HG03442 (cell line): ENCODE data around the gene COPS7A.

Source experiments
- ATAC-seq: cut with Tn5 transposase; IDR thresholded peaks from one replicate; pipeline ENCODE4 v1.9.1; 2021; ENCODE audit warnings: mild to moderate bottlenecking, moderate library complexity; ENCODE audit not compliant: unreplicated experiment

Gene COPS7A

GRCh38 chr12:6750506-6750905 lies 26.7 kb downstream of the COPS7A start:
- ATAC-seq: no peak

GRCh38 chr12:6751767-6752166 lies 27.9 kb downstream of the COPS7A start:
- ATAC-seq: no peak

GRCh38 chr12:6752167-6752920 lies 28.5 kb downstream of the COPS7A start:
- ATAC-seq: no peak

GRCh38 chr12:6752921-6753771 lies 29.3 kb downstream of the COPS7A start, which contains the start of gene MLF2:
MLF2 (minus strand) TSS chr12:6753141; CDS start chr12:6752334, 807 bp downstream.
- ATAC-seq: peak; percentile 82

GRCh38 chr12:6753772-6754356 lies 30.0 kb downstream of the COPS7A start:
- ATAC-seq: no peak

- ATAC-seq: no peak
Measured at GRCh38 chr12:6754411-6754810, 30.6 kb downstream of the COPS7A start.

GRCh38 chr12:6757028-6757690 lies 33.3 kb downstream of the COPS7A start:
- ATAC-seq: no peak

GRCh38 chr12:6758506-6759095 lies 34.8 kb downstream of the COPS7A start:
- ATAC-seq: no peak

GRCh38 chr12:6759741-6760140 lies 35.9 kb downstream of the COPS7A start:
- no peak for ATAC-seq

GRCh38 chr12:6763380-6763779 lies 39.5 kb downstream of the COPS7A start:
- ATAC-seq: no peak

GRCh38 chr12:6764011-6764828 lies 40.4 kb downstream of the COPS7A start:
- peak; percentile 72 for ATAC-seq

- no peak for ATAC-seq
Measured at GRCh38 chr12:6765048-6765633, 41.3 kb downstream of the COPS7A start.

- peak; percentile 8 for ATAC-seq
Measured at GRCh38 chr12:6765634-6766581, 42.1 kb downstream of the COPS7A start, which contains the start of gene PTMS. PTMS (plus strand) TSS chr12:6766363; CDS start chr12:6766706, 343 bp downstream.

- peak; percentile 49 for ATAC-seq
Measured at GRCh38 chr12:6766651-6767349, 43.0 kb downstream of the COPS7A start.

- ATAC-seq: no peak
Measured at GRCh38 chr12:6767353-6768319, 43.8 kb downstream of the COPS7A start.

- ATAC-seq: no peak
Measured at GRCh38 chr12:6768437-6768914, 44.6 kb downstream of the COPS7A start.
